Measurements from ENCODE around the gene GPR142.
A peak's percentile ranks its signal among the peaks of the same experiment; 100 is the strongest.

The GPR142 gene

GRCh38 chr17:74356646-74357465 lies 10.4 kb upstream of the GPR142 start:
- TF ChIP-seq, protein P1, sequence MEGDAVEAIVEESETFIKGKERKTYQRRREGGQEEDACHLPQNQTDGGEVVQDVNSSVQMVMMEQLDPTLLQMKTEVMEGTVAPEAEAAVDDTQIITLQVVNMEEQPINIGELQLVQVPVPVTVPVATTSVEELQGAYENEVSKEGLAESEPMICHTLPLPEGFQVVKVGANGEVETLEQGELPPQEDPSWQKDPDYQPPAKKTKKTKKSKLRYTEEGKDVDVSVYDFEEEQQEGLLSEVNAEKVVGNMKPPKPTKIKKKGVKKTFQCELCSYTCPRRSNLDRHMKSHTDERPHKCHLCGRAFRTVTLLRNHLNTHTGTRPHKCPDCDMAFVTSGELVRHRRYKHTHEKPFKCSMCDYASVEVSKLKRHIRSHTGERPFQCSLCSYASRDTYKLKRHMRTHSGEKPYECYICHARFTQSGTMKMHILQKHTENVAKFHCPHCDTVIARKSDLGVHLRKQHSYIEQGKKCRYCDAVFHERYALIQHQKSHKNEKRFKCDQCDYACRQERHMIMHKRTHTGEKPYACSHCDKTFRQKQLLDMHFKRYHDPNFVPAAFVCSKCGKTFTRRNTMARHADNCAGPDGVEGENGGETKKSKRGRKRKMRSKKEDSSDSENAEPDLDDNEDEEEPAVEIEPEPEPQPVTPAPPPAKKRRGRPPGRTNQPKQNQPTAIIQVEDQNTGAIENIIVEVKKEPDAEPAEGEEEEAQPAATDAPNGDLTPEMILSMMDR (IDR thresholded peaks at IDR 0.05; ENCODE audit: borderline replicate concordance, control extremely low read depth, extremely low read depth, insufficient read depth, missing control alignments): no peak
- no peak for DNase-seq (ENCODE audit: low spot score)
- in situ Hi-C loops (cut with MboI; ENCODE audit: low sequenced_read_pairs, unreplicated experiment): no loop called here

- no peak for DNase-seq (ENCODE audit: low spot score)
- TF ChIP-seq, protein P1 (IDR thresholded peaks at IDR 0.05; ENCODE audit: borderline replicate concordance, control extremely low read depth, extremely low read depth, insufficient read depth, missing control alignments): no peak
- in situ Hi-C loops (cut with MboI; ENCODE audit: low sequenced_read_pairs, unreplicated experiment): no loop called here
These were observed 9.9 kb upstream of the GPR142 start for GRCh38 chr17:74357466-74357809.

- TF ChIP-seq, protein P1 (IDR thresholded peaks at IDR 0.05; ENCODE audit: borderline replicate concordance, control extremely low read depth, extremely low read depth, insufficient read depth, missing control alignments): no peak
- DNase-seq (ENCODE audit: low spot score): no peak
- in situ Hi-C loops (cut with MboI; ENCODE audit: low sequenced_read_pairs, unreplicated experiment): no loop called here
These were observed 8.6 kb upstream of the GPR142 start for GRCh38 chr17:74358697-74359096.

GRCh38 chr17:74359916-74360315 lies 7.4 kb upstream of the GPR142 start:
- TF ChIP-seq, protein P1 (IDR thresholded peaks at IDR 0.05; ENCODE audit: borderline replicate concordance, control extremely low read depth, extremely low read depth, insufficient read depth, missing control alignments): no peak
- in situ Hi-C loops (cut with MboI; ENCODE audit: low sequenced_read_pairs, unreplicated experiment): loop anchor here (10.0 kb wide), 1 partner anchor 65 kb away; no protein-coding TSS in a partner anchor
- no peak for DNase-seq (ENCODE audit: low spot score)

GRCh38 chr17:74360899-74361229 lies 6.4 kb upstream of the GPR142 start:
- TF ChIP-seq, protein P1 (IDR thresholded peaks at IDR 0.05; ENCODE audit: borderline replicate concordance, control extremely low read depth, extremely low read depth, insufficient read depth, missing control alignments): no peak
- in situ Hi-C loops (cut with MboI; ENCODE audit: low sequenced_read_pairs, unreplicated experiment): loop anchor here (10.0 kb wide), 1 partner anchor 66 kb away; no protein-coding TSS in a partner anchor
- no peak for DNase-seq (ENCODE audit: low spot score)

DNA sequence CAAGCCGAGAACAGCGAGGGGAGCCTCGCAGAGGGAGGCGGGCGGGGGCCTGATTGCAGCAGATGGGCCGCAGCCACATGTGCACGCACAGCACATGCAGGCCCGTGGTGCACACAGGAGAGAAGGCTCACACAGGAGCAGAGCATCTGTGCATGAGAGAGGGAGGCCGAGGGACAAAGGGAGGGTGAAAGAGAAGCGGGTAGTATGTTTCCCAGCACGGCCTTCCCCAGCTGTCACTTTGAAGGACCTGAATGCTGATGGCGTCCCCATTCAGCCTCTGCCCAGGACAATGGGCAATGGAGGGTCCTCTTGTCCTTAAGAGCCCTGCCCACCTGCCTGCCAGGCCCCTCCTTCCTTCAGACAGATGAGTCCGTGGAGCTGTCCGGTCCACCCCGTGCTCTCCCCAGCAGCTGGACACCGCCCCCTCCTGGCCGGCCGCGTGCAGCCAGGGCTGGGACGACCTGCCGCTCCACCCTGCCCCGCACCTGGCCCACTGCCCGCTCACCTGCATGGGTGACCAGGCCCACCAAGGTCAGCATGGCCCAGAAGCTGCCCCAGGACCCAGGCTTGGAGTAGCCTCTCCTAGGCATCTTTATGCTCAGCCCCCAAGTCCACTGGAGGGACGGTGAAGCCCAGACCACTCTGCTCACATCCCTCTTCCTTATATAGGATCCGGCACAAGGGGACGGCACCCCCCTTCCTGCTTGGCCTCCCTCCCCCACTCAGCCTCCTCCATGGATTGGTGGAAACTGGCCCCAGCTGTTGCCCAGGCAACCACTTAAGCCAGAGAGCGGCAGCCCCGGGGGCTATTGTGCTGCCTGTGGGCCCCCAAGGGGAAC lies 5.9 kb upstream of the GPR142 start, which contains the start of gene BTBD17:
TSS of gene BTBD17 (minus strand) at position 639 of the 839 bp plus-strand sequence. CDS start at position 590, 49 bp downstream.
- TF ChIP-seq, protein P1 (IDR thresholded peaks at IDR 0.05; ENCODE audit: borderline replicate concordance, control extremely low read depth, extremely low read depth, insufficient read depth, missing control alignments): peak; percentile 51
- peak; percentile 78 for DNase-seq (ENCODE audit: low spot score)
- in situ Hi-C loops (cut with MboI; ENCODE audit: low sequenced_read_pairs, unreplicated experiment): loop anchor here (10.0 kb wide), 1 partner anchor 67 kb away; no protein-coding TSS in a partner anchor

Measured in GM13976 (cell line).